Fibroblast of skin of right quadriceps (primary cell): Measurements from ENCODE around the gene ASAP2.

Experiments
- DNase-seq: peaks from one replicate; pipeline ENCODE4 v3.0.0-alpha.2; 2013

ASAP2 gene

DNA sequence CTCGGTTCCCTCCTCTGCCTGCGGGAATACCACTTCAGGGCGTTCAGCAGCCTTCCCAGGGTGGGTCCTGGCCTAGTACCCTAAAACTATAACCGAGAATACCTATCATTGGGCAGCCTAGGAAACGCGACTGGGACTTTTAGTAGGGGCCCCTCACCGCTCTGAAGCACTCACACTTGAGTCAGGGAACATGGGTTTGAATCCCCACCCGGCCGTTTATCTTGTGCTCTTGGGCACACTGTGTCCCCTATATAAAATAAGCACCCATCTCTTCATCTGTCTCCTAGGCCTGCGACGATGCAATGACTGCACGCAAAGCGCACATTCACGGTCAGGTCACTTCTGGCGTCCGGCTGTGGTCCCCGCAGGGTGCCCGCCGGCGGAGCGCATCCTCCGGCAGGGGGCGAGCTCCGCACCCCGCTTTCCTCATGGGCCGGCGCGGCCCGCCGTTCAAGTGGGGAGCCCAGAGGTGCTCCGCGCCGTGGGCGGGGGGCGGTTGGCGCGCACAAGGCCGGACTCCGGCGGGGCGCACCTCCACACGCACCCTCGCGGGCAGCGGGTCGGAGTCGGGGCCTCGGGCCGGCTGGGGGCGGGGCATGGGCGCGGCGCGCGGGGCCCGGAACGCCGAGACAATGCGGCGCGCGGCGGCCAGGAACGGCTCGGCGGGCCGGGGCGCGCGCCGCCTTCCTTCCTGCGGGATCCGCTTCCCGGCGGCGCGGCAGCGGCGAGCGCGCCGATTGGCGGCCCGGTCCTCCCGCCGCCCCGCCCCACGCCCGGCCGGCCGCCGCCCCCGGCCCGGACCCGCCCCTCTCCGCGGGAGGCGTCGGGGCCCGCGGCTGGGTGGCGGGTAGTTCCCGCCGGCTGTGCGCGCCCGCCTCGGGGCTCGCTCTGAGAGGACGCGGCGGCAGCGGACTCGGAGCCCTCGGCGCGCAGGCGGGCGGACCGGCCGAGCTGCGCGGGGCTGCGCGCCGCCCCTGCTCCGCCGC, at the start of gene ASAP2:
Gene ASAP2, plus strand, starts transcription at position 850 of the 986 bp plus-strand sequence. CDS start 293 bp downstream, outside the sequence.
- peak; percentile 71 for DNase-seq

DNA sequence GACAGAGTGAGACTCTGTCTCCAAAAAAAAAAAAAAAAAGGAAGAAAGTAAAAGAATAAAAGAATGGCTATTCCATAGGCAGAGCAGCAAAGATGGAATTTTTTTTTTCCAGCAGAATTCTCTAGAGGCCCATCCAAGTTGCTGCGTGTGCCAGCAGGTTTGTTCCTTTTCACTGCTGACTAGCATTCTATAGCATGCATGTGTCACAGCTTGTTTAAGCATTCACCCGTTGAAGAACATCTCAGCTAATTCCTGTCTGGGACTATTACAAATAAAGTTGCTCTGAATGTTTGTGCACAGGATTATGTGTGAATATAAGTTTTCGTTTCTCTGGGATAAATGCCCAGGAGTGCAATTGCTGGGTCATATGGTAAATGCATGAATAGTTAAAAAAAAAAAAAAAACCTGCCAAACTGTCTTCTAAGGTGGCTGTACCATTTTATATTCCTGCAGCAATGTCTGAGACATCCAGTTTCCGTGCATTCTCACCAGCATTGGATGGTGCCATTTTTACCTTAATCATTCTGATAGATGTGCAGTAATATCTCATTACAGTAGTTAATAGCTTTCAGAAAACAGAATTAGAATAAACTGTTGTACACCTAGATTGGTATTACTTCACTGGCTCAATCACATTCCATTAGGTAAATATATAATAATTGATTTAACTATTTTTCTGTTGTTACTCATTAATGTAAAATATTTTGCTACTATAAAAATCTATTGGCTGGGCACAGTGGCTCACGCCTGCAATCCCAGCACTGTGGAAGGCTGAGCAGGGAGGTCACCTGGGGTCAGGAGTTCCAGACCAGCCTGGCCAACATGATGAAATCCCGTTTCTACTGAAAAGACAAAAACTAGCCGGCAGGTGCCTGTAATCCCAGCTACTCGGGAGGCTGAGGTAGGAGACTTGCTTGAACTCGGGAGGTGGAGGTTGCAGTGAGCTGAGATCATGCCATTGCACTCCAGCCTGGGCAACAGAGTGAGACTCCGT, 47.5 kb upstream of the ASAP2 start:
- no peak for DNase-seq

DNA sequence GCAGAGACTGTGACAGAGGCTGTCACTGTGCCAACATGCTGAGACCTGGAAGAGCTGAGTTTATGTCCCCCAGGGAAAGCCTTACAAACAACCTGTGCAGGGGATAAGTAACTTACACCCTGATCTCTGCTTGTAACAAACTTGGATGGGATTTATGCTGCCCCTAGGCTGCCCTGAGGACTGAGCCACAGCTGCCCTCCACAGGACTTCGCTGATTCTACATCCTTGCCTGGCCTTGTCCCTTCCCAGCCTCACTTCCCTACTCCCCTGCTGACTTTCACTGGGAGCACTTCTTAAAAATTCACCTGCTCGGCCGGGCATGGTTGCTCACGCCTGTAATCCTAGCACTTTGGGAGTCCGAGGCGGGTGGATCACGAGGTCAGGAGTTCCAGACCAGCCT, 45.9 kb upstream of the ASAP2 start:
- no peak for DNase-seq

DNA sequence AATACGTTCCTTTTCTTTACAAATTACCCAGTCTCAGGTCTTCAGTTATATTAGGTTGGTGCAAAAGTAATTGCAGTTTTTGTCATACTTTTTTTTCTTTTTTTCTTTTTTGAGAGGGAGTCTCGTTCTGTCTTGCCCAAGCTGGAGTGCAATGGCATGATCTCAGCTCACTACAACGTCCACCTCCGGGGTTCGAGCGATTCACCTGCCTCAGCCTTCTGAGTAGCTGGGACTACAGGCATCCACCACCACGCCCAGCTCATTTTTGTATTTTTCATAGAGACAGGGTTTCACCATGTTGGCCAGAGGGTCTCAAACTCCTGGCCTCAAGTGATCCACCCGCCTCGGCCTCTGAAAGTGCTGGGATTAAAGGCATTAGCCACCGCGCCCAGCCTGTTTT, 43.8 kb upstream of the ASAP2 start:
- DNase-seq: no peak

DNA sequence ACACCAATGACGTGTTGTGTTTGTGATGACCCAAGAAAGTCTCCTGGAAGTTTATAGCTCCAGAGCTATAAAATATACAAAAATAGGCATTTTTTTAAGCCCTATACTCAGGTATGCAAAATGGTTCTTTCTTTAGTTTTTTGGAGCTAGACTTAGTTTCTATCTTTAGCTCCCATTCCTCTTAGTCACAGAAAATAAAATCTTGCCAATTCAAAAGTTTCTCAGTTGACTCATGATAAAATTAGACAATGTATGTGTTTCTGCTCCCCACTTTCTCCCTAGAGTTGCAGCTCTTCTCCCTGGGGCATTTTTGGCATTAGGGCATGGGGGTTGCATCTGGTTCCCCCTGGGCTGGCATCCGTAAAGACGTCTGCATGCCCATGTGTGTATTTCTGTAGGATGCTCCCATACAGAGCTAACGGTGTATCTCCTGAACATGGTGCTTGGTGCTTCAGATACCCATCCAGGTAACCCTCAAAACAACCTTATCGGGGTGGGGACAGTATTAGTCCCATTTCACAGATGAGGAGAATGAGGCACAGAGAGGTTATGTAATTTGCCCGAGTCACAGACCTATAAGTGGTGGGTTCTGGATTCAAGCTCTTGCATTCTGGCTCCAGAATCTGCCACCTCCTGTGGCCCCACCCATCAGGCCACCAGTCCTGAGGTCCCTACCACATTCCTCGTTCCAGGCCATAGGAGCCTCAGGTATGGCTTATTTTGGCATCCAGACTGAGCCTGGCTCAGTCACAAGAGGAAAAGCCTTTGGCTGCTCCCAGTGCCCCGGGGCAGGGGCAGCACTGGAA, 43.1 kb upstream of the ASAP2 start:
- DNase-seq: peak; percentile 83

DNA sequence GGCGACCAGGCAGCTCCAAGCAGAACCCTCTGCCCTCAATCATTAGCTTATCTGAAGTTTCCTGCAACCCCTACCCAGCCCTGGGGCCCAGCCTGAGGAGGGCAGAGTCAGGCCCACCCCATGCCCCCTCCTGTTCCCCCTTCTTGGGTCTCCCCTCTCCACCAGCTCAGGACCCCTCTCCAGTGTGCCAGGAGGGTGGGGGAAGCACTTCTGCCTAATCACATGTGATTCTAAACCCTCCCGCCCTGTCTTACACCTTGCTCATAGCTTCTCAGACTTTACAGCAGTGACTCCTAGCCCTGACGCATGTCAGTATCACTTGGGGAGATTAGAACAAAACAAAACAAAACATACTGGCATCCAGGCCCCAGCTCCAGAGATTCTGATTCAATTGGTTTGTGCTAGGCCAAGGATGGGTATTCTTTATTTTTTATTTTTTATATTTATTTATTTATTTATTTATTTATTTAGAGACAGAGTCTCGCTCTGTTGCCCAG, 42.5 kb upstream of the ASAP2 start:
- DNase-seq: no peak

DNA sequence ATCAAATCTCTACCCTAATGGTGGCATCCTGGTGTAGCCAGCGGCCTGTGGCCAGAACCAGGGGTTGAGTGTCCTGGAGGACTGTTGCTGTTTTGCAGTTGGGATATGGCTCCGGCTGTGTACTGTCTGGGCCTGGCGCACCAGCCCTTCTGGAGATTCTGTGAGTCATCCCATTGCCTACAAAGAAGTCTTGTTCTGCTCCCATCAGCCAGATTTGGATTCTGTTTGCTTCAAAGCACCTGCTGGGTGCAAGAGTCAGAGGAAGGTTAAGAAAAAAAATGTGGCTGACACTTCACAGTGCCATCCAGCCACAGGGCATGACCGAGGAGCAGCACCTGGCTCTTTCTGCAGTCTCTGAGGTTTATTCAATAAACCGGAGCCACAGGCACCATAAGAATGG, 41.0 kb upstream of the ASAP2 start:
- no peak for DNase-seq

DNA sequence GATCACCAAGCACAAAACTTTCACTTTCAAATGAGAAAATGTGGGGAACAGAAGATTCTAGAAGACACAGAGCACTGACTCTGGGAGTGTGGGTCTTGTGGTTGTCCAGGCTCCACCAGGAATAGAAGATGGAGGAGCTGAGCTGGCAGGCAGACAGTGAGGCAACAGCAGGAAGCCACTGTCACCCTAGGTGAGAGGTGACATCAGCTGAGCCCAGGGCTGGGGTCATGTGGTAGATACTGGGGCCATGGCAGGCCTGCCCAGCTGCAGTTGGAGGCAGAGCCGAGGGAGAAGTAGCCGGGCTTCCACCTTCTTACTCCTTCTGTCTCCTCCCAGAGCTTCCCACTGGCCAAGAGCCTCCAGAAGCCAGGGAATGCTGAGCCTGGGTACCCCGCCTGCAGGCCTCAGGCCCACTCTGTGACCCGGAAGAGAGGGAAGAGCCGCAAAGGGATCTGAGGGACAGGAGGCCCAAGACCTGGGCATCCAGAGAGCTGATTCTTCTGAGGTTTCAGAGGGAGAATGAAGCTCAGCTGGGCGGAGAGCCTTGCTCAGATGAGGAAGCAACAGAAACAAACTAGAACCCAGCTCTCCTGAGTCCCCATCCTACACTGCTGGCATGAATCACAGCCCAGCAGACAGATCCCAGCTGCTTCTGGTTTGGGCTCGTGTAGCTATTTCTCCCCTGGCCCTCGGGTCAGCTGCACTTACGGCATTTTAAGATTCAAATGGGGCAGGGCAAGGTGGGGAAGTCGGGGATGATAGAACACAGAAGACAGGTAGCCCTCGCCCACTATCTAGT, 39.8 kb upstream of the ASAP2 start:
- no peak for DNase-seq

DNA sequence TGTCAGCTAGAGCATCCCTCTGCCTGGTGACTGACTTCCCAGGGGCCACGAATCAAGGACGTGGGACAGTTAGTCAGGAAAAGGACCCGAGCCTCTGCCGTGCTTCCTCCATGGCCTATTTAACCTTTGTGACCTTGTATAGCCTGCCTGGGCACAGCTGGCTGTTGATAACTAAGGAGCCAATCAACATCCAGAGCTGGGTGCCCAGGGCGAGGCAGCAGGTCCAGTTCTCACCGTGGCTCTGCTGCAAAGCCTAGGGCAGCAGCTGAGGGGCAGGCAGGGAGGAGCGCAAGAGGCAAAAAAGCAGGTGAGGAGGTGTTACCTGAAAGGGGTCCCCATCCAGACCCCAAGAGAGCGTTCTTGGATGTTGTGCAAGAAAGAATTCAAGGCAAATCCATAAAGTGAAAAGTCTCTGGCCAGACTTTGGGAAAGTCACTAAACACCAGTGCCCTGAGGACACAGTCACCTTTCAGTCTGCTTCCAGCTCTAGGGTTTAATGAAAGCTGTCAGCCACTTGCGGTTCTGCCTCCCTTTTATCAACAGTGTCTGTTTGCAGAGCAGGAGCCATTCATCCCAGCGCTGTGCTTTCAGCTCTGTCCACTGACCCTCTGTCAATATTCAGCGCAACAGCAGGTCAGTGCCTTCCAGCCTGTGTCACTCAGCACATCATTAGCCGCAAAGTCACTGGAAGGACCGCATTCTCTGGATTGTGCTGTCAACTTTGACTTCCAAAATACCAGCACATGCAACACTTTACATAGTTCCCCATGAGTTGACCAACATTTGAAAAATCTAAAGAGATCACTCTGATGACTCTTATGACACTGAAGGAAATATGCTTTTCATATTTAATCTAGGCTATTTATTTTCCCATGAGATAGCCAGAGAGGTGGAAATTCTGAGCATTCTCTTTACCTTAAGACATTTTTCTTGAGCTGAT, 38.6 kb upstream of the ASAP2 start:
- no peak for DNase-seq

DNA sequence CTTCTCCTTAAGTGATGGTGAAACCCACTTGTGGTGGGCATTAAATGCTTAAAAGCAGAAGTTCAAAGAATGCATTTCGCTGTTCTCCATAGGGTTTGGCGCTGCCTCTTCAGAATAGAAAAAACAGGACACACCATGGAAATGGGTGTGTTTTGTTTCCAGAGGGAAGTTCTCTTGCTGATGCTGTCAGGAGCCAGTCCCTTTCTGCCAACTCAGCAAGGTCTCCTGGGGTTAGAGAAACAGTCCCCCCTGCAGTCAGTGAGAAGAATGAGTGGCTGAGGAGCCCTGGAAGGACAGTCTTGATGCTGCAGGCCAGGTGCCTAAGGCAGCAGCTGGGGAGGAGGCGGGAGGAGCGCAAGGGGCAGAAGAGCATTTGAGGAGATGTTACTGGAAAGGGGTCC, 37.8 kb upstream of the ASAP2 start:
- no peak for DNase-seq

DNA sequence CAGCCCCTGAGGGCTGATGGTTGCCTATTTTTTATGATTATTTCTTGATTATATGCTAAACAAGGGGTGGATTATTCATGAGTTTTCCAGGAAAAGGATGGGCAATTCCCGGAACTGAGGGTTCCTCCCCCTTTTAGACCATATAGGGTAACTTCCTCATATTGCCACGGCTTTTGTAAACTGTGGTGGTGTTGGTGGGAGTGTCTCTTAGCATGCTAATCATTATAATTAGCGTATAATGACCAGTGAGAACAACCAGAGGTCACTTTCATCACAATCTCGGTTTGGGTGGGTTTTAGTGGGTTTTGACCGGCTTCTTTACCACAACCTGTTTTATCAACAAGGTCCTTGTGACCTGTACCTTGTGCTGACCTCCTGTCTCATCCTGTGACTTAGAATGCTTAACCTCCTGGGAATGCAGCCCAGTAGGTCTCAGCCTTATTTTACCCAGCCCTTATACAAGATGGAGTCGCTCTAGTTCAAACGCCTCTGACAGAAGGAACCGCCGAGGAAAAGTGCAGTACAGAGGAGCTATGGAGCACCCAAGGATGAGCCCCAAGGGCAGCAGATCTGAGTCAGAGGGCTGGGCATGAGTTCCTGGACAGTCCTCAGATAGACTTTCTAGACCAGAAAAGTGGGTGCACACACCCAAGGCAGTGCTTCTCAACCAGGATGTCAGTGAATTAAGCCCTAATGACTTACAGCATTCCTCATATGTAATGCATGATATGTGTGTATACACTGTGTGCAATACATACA, 37.1 kb upstream of the ASAP2 start:
- DNase-seq: no peak

DNA sequence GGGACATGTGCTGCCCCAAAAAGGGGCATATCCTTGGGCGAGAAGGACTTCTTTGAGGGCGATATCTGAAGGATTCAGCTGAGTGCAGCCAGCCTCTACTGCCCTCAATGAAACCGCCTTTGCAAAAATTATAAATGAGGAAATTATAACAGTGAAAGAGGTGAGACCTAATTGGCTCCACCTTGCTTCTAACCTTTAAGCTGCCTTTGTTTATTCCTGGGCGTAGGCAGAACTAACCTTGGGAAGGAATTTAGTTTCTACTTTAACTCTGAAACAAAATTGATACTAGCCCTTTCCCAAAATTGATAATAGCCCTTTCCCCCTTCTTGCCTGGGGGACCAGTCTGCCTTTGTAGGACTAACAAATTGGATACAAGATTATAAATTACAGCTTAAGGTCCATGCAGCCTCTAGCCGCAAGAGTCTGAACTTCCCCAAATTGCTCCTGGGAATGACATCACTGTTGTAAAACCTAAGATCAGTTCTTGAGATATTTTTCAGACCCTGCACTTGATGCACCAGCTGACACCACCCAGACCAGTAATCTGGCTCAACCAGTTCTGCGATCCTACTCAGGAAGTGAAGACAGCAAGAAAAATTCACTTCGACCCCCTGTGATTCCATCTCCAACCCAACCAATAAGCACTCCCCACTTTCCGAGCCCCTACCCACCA, 36.0 kb upstream of the ASAP2 start:
- DNase-seq: no peak

DNA sequence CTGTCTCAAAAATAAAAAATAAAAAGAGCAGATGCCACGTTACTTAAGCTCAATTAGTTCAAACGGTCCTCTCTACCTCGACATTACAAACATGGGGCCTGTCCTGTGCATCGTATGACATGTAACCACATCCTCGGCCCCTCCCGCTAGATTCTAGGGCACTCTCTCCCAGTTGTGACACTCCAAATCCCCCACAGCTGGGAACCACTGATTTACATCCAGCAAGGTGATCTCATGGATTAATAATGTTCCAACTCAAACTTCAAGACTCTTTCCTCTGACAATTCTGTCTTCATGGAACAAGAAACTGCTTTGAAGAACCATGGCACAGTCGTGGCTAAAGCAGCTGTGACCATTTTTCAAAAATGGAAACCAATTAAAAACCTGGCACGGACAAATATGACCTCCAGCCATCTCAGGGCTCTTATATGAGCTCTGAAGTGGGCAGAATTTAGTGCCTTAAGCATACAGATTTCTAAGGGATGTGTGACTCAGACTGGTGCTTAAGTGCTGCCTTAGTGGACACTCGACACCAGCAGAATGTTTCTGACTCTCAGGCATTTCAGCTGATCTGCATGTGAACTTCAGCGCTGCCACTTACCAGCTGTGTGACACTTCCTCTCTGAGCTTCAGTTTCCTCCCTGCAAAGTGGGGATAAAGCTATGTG, 31.7 kb upstream of the ASAP2 start:
- DNase-seq: peak; percentile 81

DNA sequence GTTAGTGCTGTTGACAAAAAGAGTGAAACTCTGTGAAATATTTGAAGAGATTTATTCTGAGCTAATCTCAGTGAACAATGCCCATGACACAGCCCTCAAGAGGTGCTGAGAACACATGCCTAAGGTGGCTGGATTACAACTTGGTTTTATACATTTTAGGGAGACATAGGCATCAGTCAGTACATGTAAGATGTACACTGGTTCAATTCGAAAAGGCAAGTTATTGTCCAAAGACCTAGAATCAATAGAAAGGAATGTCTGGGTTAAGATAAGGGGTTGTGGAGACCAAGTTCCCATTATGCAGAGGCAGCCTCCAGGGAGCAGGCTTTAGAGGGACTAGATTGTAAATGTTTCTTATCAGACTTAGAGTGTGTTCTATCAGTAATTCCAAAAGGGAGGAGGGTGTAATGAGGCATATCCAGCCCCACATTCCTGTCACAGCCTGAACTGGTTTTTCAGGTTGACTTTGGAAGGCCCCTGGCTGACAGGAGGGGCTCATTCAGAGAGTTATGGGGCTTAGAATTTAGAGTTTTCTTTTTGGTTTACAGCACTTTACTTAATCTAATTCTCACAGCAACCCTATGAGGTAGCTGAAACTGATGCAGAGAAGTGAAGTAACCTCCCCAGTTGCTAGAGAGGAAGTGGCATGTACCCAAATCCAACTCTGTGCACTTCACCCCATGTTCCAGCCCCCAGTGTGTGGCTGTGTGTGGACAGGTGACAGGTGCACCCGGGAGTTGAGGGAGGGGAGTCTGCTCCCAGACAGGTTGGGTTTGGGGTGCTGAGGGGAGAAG, 28.3 kb upstream of the ASAP2 start:
- DNase-seq: no peak

DNA sequence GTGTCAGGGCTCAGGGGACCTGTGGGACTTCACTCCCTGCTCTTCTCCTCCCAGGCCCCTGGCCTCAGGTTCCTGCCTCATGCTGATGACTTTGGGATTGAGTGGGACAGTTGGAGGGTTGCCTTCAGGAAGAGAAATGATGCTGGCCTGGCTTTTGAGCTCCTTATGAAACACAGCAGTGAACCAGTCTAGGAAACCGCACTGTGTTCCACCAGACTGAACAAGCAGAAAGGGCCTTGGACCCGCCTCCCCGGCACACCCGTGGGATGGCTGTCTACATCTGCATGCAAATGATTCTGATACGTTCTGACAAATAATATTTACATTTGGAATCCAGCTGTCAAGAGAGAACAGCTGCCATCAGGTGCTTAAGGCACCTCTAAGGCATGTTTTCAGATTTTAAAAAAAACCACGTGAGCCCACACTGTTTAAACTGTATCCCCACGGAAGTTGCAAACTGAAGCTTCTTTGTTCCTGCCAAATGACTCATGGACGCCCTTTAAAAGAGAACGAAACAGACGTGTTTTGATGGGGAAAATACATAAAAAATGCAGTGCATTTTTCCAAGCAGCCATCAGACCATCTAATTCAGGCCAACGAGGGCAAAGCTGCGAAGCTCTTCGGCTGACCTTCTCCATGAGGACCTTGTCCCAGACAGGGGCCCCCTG, 27.6 kb upstream of the ASAP2 start:
- peak; percentile 59 for DNase-seq

DNA sequence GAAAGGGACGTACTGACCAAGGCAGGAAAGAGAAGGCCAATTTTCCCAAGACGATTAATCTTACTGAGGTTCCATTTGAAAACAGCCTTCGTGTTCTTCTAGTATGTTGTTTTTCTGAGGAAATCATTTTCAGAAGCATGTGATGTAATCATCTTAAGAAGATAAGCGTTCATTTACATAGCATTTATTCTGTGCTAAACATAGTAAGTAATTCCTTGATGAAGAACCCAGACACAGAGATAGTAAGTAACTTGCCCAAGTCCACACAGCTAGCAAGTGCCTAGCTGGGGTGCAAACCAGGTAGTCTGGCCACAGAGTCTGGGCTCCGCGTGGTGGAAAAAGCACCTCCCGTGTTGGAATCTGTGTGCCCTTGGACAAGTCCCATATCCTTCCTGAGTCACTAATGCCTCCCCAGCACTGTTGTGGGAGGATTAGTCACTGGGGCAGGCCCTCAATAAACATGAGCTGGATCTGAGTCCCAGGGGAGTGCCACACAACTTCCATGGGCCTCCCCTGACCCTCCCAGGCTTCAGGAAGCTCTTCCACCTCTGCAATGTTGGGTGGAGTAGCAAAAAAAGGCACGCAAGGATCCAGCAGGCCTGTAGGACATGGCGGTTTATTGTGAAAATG, 26.9 kb upstream of the ASAP2 start:
- peak; percentile 84 for DNase-seq
